GM18505 (cell line): ENCODE results near the gene ARL11.
"Not testable (repeated sequence)": the region's sequence is repeated elsewhere in the genome, so short reads cannot be mapped to it uniquely, and the experiment has no call there.

Experiments used
- ATAC-seq: cut with Tn5 transposase; IDR thresholded peaks from one replicate; pipeline ENCODE4 v1.9.1; 2021; ENCODE audit not compliant: unreplicated experiment
- POLR2A ChIP-seq: IDR thresholded peaks from 4 replicates; pipeline ENCODE4 v1.6.1; 2011; ENCODE audit warnings: borderline replicate concordance; ENCODE audit not compliant: insufficient read depth, insufficient read length; ENCODE audit errors: extremely low read depth

Gene ARL11

GRCh38 chr13:49602005-49602404 is 26.3 kb upstream of the ARL11 start:
- no peak for ATAC-seq
- TF ChIP-seq POLR2A, result no peak

GRCh38 chr13:49602615-49603014 is 25.7 kb upstream of the ARL11 start:
- ATAC-seq, result not testable (repeated sequence)

- no peak for ATAC-seq
- no peak for TF ChIP-seq POLR2A
These were observed 23.7 kb upstream of the ARL11 start for GRCh38 chr13:49604570-49604969.

GRCh38 chr13:49606747-49607648 is 21.3 kb upstream of the ARL11 start:
- ATAC-seq, result peak; percentile 90
- TF ChIP-seq POLR2A, result no peak

- no peak for TF ChIP-seq POLR2A
- no peak for ATAC-seq
These were observed 20.5 kb upstream of the ARL11 start for GRCh38 chr13:49607761-49608160.

GRCh38 chr13:49608651-49609331 is 19.5 kb upstream of the ARL11 start:
- no peak for TF ChIP-seq POLR2A
- ATAC-seq, result no peak

- TF ChIP-seq POLR2A, result no peak
- no peak for ATAC-seq
These were observed 18.1 kb upstream of the ARL11 start for GRCh38 chr13:49610176-49610575.

GRCh38 chr13:49612042-49612441 is 16.3 kb upstream of the ARL11 start:
- not testable (repeated sequence) for ATAC-seq

- TF ChIP-seq POLR2A, result no peak
- ATAC-seq, result no peak
These were observed 12.3 kb upstream of the ARL11 start for GRCh38 chr13:49615836-49616675.

GRCh38 chr13:49616676-49617065 is 11.6 kb upstream of the ARL11 start:
- ATAC-seq, result no peak
- TF ChIP-seq POLR2A, result no peak

GRCh38 chr13:49620170-49620621 is 8.1 kb upstream of the ARL11 start:
- ATAC-seq, result no peak
- TF ChIP-seq POLR2A, result no peak

- no peak for ATAC-seq
- no peak for TF ChIP-seq POLR2A
These were observed 5.9 kb upstream of the ARL11 start for GRCh38 chr13:49622174-49622946.

GRCh38 chr13:49624229-49624628 is 4.1 kb upstream of the ARL11 start:
- ATAC-seq, result no peak
- TF ChIP-seq POLR2A, result no peak
